HL-60/S4 treated with phorbol 12-myristate 13-acetate at 8.2 ng/mL for 4 days and 3 days (cell line): Measurements from ENCODE around the gene CFAP299.
"Not testable (repeated sequence)": the region's sequence is repeated elsewhere in the genome, so short reads cannot be mapped to it uniquely, and the experiment has no call there.

ENCODE experiments used
- in situ Hi-C: fragments of 300-500 bp; cut with MboI; formaldehyde crosslinking; loops from 2 replicates; pipeline ENCODE4 v1.15.0; 2022; ENCODE audit warnings: low sequenced_read_pairs

CFAP299 gene

DNA sequence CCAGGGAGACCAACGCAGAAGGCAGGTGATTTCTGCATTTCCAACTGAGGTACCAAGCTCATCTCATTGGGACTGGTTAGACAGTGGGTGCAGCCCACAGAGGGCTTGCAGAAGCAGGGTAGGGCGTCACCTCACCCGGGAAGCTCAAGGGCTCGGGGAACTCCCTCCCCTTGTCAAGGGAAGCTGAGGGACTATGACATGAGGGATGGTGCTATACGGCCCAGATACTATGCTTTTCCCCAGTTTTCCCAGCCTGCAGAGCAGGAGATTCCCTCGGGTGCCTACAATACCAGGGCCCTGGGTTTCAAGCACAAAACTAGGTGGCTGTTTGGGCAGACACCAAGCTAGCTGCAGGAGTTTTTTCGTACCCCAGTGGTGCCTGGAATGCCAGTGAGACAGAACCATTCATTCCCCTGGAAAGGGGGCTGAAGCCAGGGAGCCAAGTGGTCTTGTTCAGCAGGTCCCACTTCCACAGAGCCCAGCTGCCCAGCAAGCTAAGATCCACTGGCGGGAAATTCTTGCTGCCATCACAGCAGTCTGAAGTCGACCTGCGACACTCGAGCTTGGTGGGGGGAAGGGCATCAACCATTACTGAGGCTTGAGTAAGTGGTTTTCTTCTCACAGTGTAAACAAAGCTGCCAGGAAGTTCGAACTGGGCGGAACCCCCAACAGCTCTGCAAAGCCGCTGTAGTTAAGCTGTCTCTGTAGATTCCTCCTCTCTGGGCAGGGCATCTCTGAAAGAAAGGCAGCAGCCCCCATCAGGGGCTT lies 103.9 kb downstream of the CFAP299 start:
- in situ Hi-C loops, result not testable (repeated sequence)

- in situ Hi-C loops, result no loop called here
Measured at GRCh38 chr4:80446248-80446647, 110.7 kb downstream of the CFAP299 start.

DNA sequence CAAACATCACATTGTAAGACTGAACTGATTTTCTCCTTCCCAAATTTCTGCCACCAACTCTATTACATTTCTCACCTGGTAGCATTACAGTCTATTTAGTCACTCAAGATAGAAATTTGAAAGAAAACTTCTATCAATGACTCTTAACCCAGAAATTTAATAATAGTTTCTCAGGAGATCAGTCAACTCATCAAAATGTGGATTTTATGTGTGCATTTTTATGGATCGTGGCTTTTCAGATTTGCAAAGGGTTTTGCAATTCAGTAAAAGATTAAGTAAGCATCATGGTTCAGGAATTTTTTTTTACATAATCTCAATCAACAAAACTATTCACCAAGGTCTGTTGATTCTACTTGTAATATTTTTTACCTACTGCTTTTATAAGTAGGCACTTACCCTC lies 111.1 kb downstream of the CFAP299 start:
- in situ Hi-C loops, result no loop called here

- in situ Hi-C loops, result no loop called here
Measured at GRCh38 chr4:80447493-80447892, 112.0 kb downstream of the CFAP299 start.

GRCh38 chr4:80448056-80448455 lies 112.5 kb downstream of the CFAP299 start:
- in situ Hi-C loops, result no loop called here

- in situ Hi-C loops, result no loop called here
Measured at GRCh38 chr4:80452055-80452454, 116.5 kb downstream of the CFAP299 start.

- in situ Hi-C loops, result no loop called here
Measured at GRCh38 chr4:80452768-80453167, 117.2 kb downstream of the CFAP299 start.

- in situ Hi-C loops, result no loop called here
Measured at GRCh38 chr4:80454040-80454439, 118.5 kb downstream of the CFAP299 start.

DNA sequence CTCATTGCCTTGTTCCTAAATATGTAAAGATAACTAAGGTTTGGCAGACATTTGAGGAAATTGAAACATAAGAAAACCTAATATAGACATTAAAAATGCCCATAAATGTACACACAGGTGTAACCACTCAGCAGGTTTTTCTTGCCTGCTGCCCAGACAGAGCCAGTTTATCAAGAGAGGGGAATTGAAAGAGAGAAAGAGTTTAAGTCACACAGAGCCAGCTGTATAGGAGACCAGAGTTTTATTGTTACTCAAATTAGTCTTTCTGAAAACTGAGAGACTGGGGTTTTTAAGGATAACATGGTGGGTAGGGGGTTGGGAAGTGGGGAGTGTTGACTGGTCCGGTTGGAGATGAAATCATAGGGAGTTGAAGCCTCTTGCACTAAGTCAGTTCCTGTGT lies 119.0 kb downstream of the CFAP299 start:
- in situ Hi-C loops, result no loop called here

GRCh38 chr4:80459918-80460473 lies 124.5 kb downstream of the CFAP299 start:
- in situ Hi-C loops, result no loop called here

DNA sequence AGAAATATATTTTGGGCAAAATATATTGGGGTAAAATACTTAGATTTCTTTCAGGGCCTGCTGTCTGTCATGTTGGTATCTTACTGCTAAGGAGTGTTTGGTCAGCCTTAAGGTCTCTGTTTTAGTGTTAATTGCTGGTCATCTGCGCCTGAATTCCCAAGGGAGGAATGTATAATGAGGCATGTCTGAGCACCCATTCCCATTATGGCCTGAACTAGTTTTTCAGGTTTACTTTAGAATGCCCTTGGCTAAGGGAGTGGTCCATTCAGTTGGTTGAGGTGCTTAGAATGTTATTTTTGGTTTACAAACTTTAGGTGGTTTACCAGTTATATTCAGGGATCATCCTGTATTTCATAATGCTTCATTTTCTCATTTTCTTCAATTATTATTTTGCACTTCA lies 125.9 kb downstream of the CFAP299 start:
- in situ Hi-C loops, result no loop called here

DNA sequence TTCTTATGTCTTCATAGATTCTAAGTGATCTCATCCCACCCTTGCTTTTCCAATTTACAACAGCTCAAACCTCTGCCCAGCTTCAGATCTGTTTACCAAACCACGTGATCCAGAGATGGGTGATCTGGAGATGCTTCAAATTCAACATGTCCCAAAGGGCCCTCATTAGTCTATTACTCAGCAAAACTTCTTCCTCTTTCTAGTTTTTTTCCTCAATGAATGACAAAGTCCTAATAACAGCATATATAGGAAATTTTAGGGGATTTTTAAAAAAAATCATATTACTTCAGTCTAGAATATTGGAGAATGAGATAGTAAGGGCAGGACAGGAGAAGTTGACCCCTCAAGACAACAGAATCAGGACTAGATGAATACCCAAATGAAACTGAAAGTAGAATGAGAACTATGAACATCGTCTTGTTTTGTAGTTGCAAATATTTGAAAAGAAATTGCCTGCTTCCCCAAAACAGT lies 127.1 kb downstream of the CFAP299 start:
- in situ Hi-C loops, result no loop called here

DNA sequence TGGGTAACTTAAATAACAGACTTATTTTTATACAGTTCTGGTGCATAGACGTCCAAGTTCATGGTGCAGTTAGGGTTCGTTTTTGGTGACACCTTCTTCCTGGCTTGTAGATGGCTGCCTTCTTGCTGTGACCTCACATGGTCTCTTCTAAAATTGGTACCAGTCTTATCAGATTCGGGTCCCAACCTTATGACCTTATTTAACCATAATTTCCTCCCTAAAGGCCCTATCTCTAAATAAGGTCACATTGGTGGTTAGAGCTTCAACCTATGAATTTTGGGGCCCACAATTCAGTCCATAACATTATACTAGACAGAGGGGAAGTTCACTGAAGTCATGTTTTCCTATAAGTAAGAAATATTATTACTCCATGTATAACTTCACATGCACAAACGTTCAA lies 128.0 kb downstream of the CFAP299 start:
- in situ Hi-C loops, result no loop called here

DNA sequence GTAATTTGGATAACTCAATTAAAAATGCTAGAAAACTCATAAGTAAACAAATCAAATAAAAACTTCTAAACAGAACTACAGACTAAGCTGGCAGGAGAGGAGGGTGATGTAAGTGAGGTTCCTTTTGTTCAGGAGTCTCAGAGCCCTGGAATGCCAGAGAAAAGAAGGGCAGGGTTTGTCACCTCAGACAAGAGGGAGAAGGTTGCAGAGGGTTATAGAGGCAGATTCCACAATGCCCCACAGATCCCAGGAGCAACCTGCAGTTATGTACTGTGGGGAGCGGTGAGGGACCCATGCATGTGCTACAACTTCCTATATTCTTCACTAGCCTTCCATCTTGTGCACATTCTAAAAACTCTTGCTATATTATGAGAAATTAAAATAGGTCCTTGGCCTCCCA lies 129.7 kb downstream of the CFAP299 start:
- in situ Hi-C loops, result no loop called here

GRCh38 chr4:80465736-80466135 lies 130.2 kb downstream of the CFAP299 start:
- in situ Hi-C loops, result no loop called here

DNA sequence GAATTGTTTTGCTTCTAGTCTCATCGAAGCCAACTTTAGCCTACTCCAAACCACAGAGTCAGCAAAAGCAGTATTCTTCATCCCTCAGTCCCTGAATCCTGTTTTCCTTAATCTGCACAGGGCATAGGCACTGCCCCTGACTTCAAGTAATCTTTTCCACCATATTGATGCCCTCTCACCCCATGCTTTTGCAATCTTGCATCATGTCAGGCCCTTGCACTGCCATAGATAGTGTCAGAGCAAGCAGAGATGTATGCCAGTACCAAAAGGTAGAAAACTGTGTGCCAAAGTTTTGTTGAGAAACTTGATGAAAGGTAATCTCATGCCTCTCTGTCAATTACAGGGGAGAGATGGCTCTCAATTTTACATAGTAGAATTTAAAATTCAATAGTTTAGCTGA lies 131.1 kb downstream of the CFAP299 start:
- in situ Hi-C loops, result no loop called here

DNA sequence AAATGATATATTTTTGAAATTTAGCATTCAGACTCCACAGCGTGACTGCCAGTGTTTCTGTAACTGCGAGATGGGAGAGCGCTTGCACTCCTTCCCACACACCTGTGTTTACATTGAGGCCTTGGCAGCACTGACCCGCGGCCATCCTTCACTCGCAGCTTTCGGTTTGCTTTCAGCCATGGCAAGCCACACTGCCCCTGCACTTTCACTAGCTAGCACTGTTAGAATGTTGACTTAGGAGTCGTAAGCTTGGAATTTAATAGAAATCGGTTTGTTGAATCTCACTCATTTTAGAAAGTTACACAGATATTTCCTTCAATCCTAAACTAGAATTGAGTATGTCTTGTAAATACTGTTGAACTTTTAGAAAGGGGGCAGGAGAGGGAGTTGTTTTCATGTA lies 136.2 kb downstream of the CFAP299 start:
- in situ Hi-C loops, result no loop called here

- in situ Hi-C loops, result no loop called here
Measured at GRCh38 chr4:80475236-80475635, 139.7 kb downstream of the CFAP299 start.

- in situ Hi-C loops, result no loop called here
Measured at GRCh38 chr4:80475798-80476197, 140.3 kb downstream of the CFAP299 start.

DNA sequence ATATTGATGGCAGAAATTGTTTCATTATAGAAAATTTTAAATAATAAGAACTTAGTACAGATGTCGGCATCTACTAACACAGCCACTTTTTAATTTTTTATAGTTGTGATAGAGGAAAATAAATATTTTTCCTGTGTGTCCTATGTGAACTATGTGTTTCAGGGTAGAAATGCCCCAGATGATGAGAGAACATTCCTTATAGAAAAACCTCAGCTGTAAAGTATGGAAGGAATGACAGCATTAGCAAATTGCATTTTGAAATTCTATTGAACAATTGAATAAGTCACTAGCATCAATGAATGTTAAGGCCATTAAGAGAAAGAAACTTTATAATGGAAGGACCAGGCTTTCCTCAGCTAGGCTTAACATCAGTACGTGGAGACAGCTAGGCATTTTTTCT lies 149.2 kb downstream of the CFAP299 start:
- in situ Hi-C loops, result no loop called here

DNA sequence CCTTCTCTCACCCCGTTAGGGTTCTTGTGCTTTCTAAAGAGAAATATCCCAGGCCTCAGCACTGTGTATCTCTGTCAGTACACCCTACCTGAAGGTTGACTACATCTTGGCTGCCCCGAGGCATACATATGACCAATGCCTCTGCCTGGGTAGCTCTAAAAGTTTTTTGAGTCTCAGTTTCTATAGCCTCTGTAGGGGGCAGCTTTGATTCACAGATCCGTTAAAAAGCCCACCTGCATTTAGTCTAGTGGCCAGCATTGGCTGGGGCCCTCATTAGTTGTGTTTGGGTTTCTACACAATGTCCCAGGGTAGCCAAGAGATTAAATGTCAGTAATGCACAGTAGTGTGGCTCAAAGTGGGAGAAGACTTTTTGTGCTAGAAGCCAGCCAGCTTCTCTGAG lies 151.1 kb downstream of the CFAP299 start:
- in situ Hi-C loops, result no loop called here

DNA sequence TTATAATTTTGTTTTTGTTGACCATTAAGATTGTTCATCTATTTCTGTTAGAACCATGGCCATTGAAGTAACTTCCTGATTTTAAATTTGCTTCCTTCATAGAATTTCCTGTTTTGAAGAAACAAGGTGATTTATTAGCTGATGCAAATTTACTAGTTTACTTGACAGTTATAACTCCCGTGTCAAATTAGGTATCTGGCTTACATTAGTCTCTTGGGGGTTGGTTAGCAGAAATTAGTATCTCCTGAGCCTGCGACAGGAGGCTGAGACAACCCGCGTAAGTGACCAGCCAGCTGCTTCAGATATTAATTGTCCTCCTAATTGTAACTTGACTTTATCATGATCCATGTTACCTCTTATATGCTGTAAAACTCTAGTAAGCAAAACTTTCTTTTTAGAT lies 154.3 kb downstream of the CFAP299 start:
- in situ Hi-C loops, result no loop called here

GRCh38 chr4:80492761-80493160 lies 157.2 kb downstream of the CFAP299 start:
- in situ Hi-C loops, result no loop called here
